T-helper 1 cell treated with Interleukin-12 subunit alpha and Interleukin-12 subunit beta and Interleukin-4 antibody, amounts not matched to agents 30 ng/mL and 1 ng/mL, for 36 hours (primary cell): ENCODE results near the gene RPL11. TPM values are rescaled to one million over a fixed set of nuclear protein-coding genes. Genes with fewer than 3 reads are reported as not detected.
"Not testable (repeated sequence)": the region's sequence is repeated elsewhere in the genome, so short reads cannot be mapped to it uniquely, and the experiment has no call there.

ENCODE experiments used
- intact Hi-C: fragments of 100-400 bp; cut with micrococcal nuclease; formaldehyde crosslinking; loops from one replicate; pipeline ENCODE4 v1.15.1; 2024
- total RNA-seq: library from RNA; stranded (reverse); gene quantifications from 2 replicates; pipeline ENCODE4 v1.2.3, GENCODE V29; 2022

Gene RPL11
- total RNA-seq, 1 donor from 2014 or later = 975 TPM

GRCh38 chr1:23684415-23684814 is 7.2 kb upstream of the RPL11 start:
- intact Hi-C loops = no loop called here

- intact Hi-C loops = not testable (repeated sequence)
These were observed 6.4 kb upstream of the RPL11 start for GRCh38 chr1:23685197-23685596.

- intact Hi-C loops = not testable (repeated sequence)
These were observed 3.9 kb upstream of the RPL11 start for GRCh38 chr1:23687680-23688079.

GRCh38 chr1:23688281-23688680 is 3.3 kb upstream of the RPL11 start:
- intact Hi-C loops = not testable (repeated sequence)

GRCh38 chr1:23692308-23692871 is 784 bp downstream of the RPL11 start:
- intact Hi-C loops = loop anchor here (5.0 kb wide), 2 partner anchors 290 to 950 kb away; partner anchors contain the start of genes SRRM1 and SRSF10

- intact Hi-C loops = loop anchor here (5.0 kb wide), 2 partner anchors 289 to 949 kb away; partner anchors contain the start of genes SRRM1 and SRSF10
These were observed 2.0 kb downstream of the RPL11 start for GRCh38 chr1:23693599-23693998.

GRCh38 chr1:23694371-23694770 is 2.8 kb downstream of the RPL11 start:
- intact Hi-C loops = loop anchor here (5.0 kb wide), 2 partner anchors 288 to 948 kb away; partner anchors contain the start of genes SRRM1 and SRSF10

GRCh38 chr1:23695667-23696066 is 4.1 kb downstream of the RPL11 start:
- intact Hi-C loops = no loop called here

- intact Hi-C loops = no loop called here
These were observed 4.9 kb downstream of the RPL11 start for GRCh38 chr1:23696335-23696989.

GRCh38 chr1:23698466-23698865 is 6.9 kb downstream of the RPL11 start:
- intact Hi-C loops = no loop called here

- intact Hi-C loops = no loop called here
These were observed 7.9 kb downstream of the RPL11 start for GRCh38 chr1:23699280-23700179.

- intact Hi-C loops = no loop called here
These were observed 9.7 kb downstream of the RPL11 start for GRCh38 chr1:23701310-23701709.

GRCh38 chr1:23701996-23702395 is 10.4 kb downstream of the RPL11 start:
- intact Hi-C loops = no loop called here

GRCh38 chr1:23704834-23705495 is 13.4 kb downstream of the RPL11 start:
- intact Hi-C loops = no loop called here

- intact Hi-C loops = no loop called here
These were observed 17.6 kb downstream of the RPL11 start for GRCh38 chr1:23709229-23709628.

GRCh38 chr1:23718482-23718881 is 26.9 kb downstream of the RPL11 start:
- intact Hi-C loops = no loop called here

- intact Hi-C loops = no loop called here
These were observed 27.7 kb downstream of the RPL11 start for GRCh38 chr1:23719162-23719820.

- intact Hi-C loops = no loop called here
These were observed 28.8 kb downstream of the RPL11 start for GRCh38 chr1:23720256-23720995.

- intact Hi-C loops = no loop called here
These were observed 31.0 kb downstream of the RPL11 start for GRCh38 chr1:23722652-23723051.

- intact Hi-C loops = no loop called here
These were observed 35.1 kb downstream of the RPL11 start for GRCh38 chr1:23726686-23727085.
